WTC11 (cell line): ENCODE data around the gene CATSPERE. TPM values are rescaled to one million over a fixed set of nuclear protein-coding genes. Genes with fewer than 3 reads are reported as not detected.

Source experiments
- ATAC-seq: fragments of 200-7000 bp; cut with Tn5 transposase; 2 replicates; pipeline ENCODE4 v1.10.0; 2021; ENCODE audit warnings: mild to moderate bottlenecking, moderate library complexity
- CTCF ChIA-PET: fragments of 300-600 bp; sonication (Branson Sonifier 250); formaldehyde crosslinking; loops from one replicate; lab custom pipeline; 2021; ENCODE audit warnings: antibody characterized with exemption; lab: Charles Lee
- POLR2A ChIA-PET: fragments of 350-600 bp; sonication (Branson Sonifier 250); formaldehyde crosslinking; loops from one replicate; lab custom pipeline; 2021; ENCODE audit warnings: antibody characterized with exemption; lab: Charles Lee
- DNase-seq: peaks from one replicate; pipeline ENCODE4 v3.0.0; 2021; ENCODE audit warnings: low spot score
- H3K27ac Mint-ChIP-seq: 2 replicates; pipeline ENCODE4 v1.8.0; 2021; ENCODE audit warnings: mixed read lengths
- H3K27me3 Mint-ChIP-seq: 2 replicates; pipeline ENCODE4 v1.8.0; 2021; ENCODE audit warnings: low read depth, mild to moderate bottlenecking, moderate library complexity, mixed read lengths
- H3K36me3 Mint-ChIP-seq: 2 replicates; pipeline ENCODE4 v1.8.0; 2021; ENCODE audit warnings: mixed read lengths
- H3K4me1 Mint-ChIP-seq: 2 replicates; pipeline ENCODE4 v1.8.0; 2022; ENCODE audit warnings: mixed read lengths
- H3K4me3 Mint-ChIP-seq: 2 replicates; pipeline ENCODE4 v1.8.0; 2021; ENCODE audit warnings: mild to moderate bottlenecking, moderate library complexity, mixed read lengths
- H3K9me3 Mint-ChIP-seq: 2 replicates; pipeline ENCODE4 v1.8.0; 2021; ENCODE audit warnings: mixed read lengths
- ATF3 ChIP-seq: sonication (generic); formaldehyde crosslinking; conservative IDR thresholded peaks from 2 replicates; pipeline ENCODE4 v1.8.1; 2022; ENCODE audit warnings: mild to moderate bottlenecking, missing genetic modification reagents
- CTCF ChIP-seq: fragments of 200-600 bp; IDR thresholded peaks from 2 replicates; pipeline ENCODE4 v1.8.0; 2022; ENCODE audit warnings: antibody characterized with exemption
- ELF4 ChIP-seq: sonication (generic); formaldehyde crosslinking; IDR thresholded peaks from 2 replicates; pipeline ENCODE4 v1.8.1; 2022; ENCODE audit warnings: low read depth, mild to moderate bottlenecking, moderate library complexity, missing genetic modification reagents
- FOXP4 ChIP-seq: sonication (generic); formaldehyde crosslinking; IDR thresholded peaks from 2 replicates; pipeline ENCODE4 v1.8.0; 2022; ENCODE audit warnings: mild to moderate bottlenecking, missing genetic modification reagents
- HMGXB4 ChIP-seq: sonication (generic); formaldehyde crosslinking; IDR thresholded peaks from 2 replicates; pipeline ENCODE4 v1.8.1; 2023; ENCODE audit warnings: mild to moderate bottlenecking, moderate library complexity, missing genetic modification reagents
- IRF1 ChIP-seq: sonication (generic); formaldehyde crosslinking; IDR thresholded peaks from 2 replicates; pipeline ENCODE4 v1.8.0; 2023; ENCODE audit warnings: missing genetic modification reagents
- IRF2 ChIP-seq: sonication (generic); formaldehyde crosslinking; IDR thresholded peaks from 2 replicates; pipeline ENCODE4 v1.8.0; 2022; ENCODE audit warnings: low read depth, missing genetic modification reagents, borderline replicate concordance
- KAT7 ChIP-seq: sonication (generic); formaldehyde crosslinking; IDR thresholded peaks from 2 replicates; pipeline ENCODE4 v1.8.1; 2023; ENCODE audit warnings: missing genetic modification reagents, mild to moderate bottlenecking, borderline replicate concordance
- MAX ChIP-seq: sonication (generic); formaldehyde crosslinking; IDR thresholded peaks from 2 replicates; pipeline ENCODE4 v1.8.0; 2022; ENCODE audit warnings: mild to moderate bottlenecking, missing genetic modification reagents
- PRDM15 ChIP-seq: sonication (generic); formaldehyde crosslinking; IDR thresholded peaks from 2 replicates; pipeline ENCODE4 v1.8.0; 2022; ENCODE audit warnings: missing genetic modification reagents
- RELA ChIP-seq: sonication (generic); formaldehyde crosslinking; IDR thresholded peaks from 2 replicates; pipeline ENCODE4 v1.8.1; 2022; ENCODE audit warnings: missing genetic modification reagents, mild to moderate bottlenecking, borderline replicate concordance
- SMAD4 ChIP-seq: sonication (generic); formaldehyde crosslinking; IDR thresholded peaks from 2 replicates; pipeline ENCODE4 v1.8.0; 2022; ENCODE audit warnings: mild to moderate bottlenecking, missing genetic modification reagents
- USF1 ChIP-seq: sonication (generic); formaldehyde crosslinking; IDR thresholded peaks from 2 replicates; pipeline ENCODE4 v1.8.0; 2022; ENCODE audit warnings: mild to moderate bottlenecking, missing genetic modification reagents
- ZMAT4 ChIP-seq: fragments of 250-450 bp; sonication (Bioruptor Pico); IDR thresholded peaks from 2 replicates; pipeline ENCODE4 v1.9.0; 2021; ENCODE audit warnings: mild to moderate bottlenecking
- ZNF281 ChIP-seq: sonication (generic); formaldehyde crosslinking; IDR thresholded peaks from 2 replicates; pipeline ENCODE4 v1.8.0; 2023; ENCODE audit warnings: mild to moderate bottlenecking, missing genetic modification reagents
- ZNF423 ChIP-seq: fragments of 250-450 bp; sonication (Bioruptor Pico); IDR thresholded peaks from 2 replicates; pipeline ENCODE4 v2.1.2; 2022; ENCODE audit warnings: mild to moderate bottlenecking, moderate library complexity
- ZNF532 ChIP-seq: fragments of 250-450 bp; sonication (Bioruptor Pico); IDR thresholded peaks from 2 replicates; pipeline ENCODE4 v1.9.0; 2021; ENCODE audit warnings: mild to moderate bottlenecking, borderline replicate concordance
- ZNF671 ChIP-seq: fragments of 250-450 bp; sonication (Bioruptor Pico); IDR thresholded peaks from 2 replicates; pipeline ENCODE4 v1.8.0; 2021; ENCODE audit warnings: mild to moderate bottlenecking
- total RNA-seq: library from RNA; stranded (reverse); gene quantifications from 3 replicates; pipeline ENCODE4 v1.2.3, GENCODE V29; 2021

Gene CATSPERE
- total RNA-seq, 1 experiment from 2014 or later = 0.66 TPM

GRCh38 chr1:244460197-244460596, 876 bp upstream of the CATSPERE start:
- POLR2A ChIA-PET = no interaction called here
- no peaks in the 10 kb centered on the region for H3K27me3 Mint-ChIP-seq
- peaks cover 26% of the 10 kb centered on the region for H3K4me1 Mint-ChIP-seq
- peaks cover 26% of the 10 kb centered on the region for H3K36me3 Mint-ChIP-seq
- peak overlapping the region; percentile 29; the same call in 1 of the 2 replicates for H3K27ac Mint-ChIP-seq
- peaks cover 26% of the 10 kb centered on the region for H3K9me3 Mint-ChIP-seq
- H3K4me3 Mint-ChIP-seq = peak overlapping the region; percentile 8; the same call in 1 of the 2 replicates
- ATAC-seq (no peak), DNase-seq (no peak)
- CTCF ChIA-PET = no interaction called here
- no peak for TF ChIP-seq ZNF532
- no peak for TF ChIP-seq CTCF
- TF ChIP-seq RELA = no peak
- TF ChIP-seq ZMAT4 (CRISPR knock-in tag) = no peak
- no peak for TF ChIP-seq PRDM15 (CRISPR knock-in tag)
- TF ChIP-seq MAX (CRISPR knock-in tag) = no peak
- TF ChIP-seq SMAD4 (CRISPR knock-in tag) = no peak
- TF ChIP-seq HMGXB4 (CRISPR knock-in tag) = no peak
- no peak for TF ChIP-seq ZNF423
- TF ChIP-seq ELF4 (CRISPR knock-in tag) = no peak
- TF ChIP-seq ZNF671 (CRISPR knock-in tag) = no peak
- no peak for TF ChIP-seq IRF1
- no peak for TF ChIP-seq KAT7 (CRISPR knock-in tag)
- no peak for TF ChIP-seq FOXP4 (CRISPR knock-in tag)
- no peak for TF ChIP-seq ZNF281
- no peak for TF ChIP-seq IRF2 (CRISPR knock-in tag)
- TF ChIP-seq ATF3 = no peak
- TF ChIP-seq USF1 (CRISPR knock-in tag) = no peak
